HepG2 (cell line): ENCODE results near the gene MYL4. TPM values are rescaled to one million over a fixed set of nuclear protein-coding genes. Genes with fewer than 3 reads are reported as not detected.

Experiments used
- ATAC-seq: fragments of 200-7000 bp; cut with Tn5 transposase; 3 replicates; pipeline ENCODE4 v1.9.1; 2020; ENCODE audit warnings: mild to moderate bottlenecking, moderate library complexity
- BruUV-seq: library from RNA; stranded (reverse); fragments of 400-500 nt; replicated peaks from 2 replicates; lab custom pipeline; 2021; lab: Mats Ljungman, UMichigan
- CTCF ChIA-PET: fragments of 300-600 bp; formaldehyde crosslinking; extraction: SDS; loops from one replicate; lab custom pipeline; 2021; ENCODE audit warnings: low total read pairs, inconsistent platforms, low intra/inter-chr PET ratio; lab: Yijun Ruan, JAX
- POLR2A ChIA-PET: fragments of 350-600 bp; sonication (Branson Sonifier 250); formaldehyde crosslinking; loops from one replicate; lab custom pipeline; 2020; ENCODE audit warnings: antibody characterized with exemption, inconsistent platforms; lab: Yijun Ruan, JAX
- DNase-seq: peaks from one replicate; pipeline ENCODE4 v3.0.0-alpha.2; 2015; ENCODE audit warnings: low spot score
- FAIRE-seq: peaks from 3 replicates; lab custom pipeline; 2011; peaks lifted over from hg19 to GRCh38; lab: Jason Lieb, UNC
- H2AFZ ChIP-seq: one replicate; pipeline ENCODE4 v1.6.1; 2011; ENCODE audit warnings: low read length, inconsistent platforms
- H3K27ac ChIP-seq: fragments of 300-600 bp; 3 replicates; pipeline ENCODE4 v1.8.0; 2011; ENCODE audit warnings: mixed run types, mild to moderate bottlenecking, mixed read lengths, low read length, inconsistent platforms; ENCODE audit not compliant: insufficient read depth; ENCODE audit errors: extremely low read length
- H3K27me3 ChIP-seq, 2 experiments: fragments of 200-600 bp in 1 of 2; 2 replicates in 1 of 2; 3 replicates in 1 of 2; pipeline versions ENCODE4 v1.6.0 to v1.8.0; 2011; ENCODE audit warnings: low read length in 2 of 2, mild to moderate bottlenecking in 2 of 2, moderate library complexity in 2 of 2, inconsistent platforms in 1 of 2; ENCODE audit not compliant: insufficient read depth in 2 of 2, control insufficient read depth in 1 of 2
- H3K36me3 ChIP-seq, 2 experiments: fragments of 200-600 bp in 1 of 2; replicated peaks in 1 of 2; 2 replicates in 1 of 2; 3 replicates in 1 of 2; pipeline versions ENCODE4 v1.5.1 to v1.8.0; 2011; ENCODE audit warnings: low read length in 2 of 2, inconsistent platforms in 1 of 2; ENCODE audit not compliant: insufficient read depth in 2 of 2, control insufficient read depth in 1 of 2
- H3K4me1 ChIP-seq: 2 replicates; pipeline ENCODE4 v1.5.1; 2012; ENCODE audit warnings: low read length, inconsistent platforms; ENCODE audit not compliant: insufficient read depth
- H3K4me2 ChIP-seq: 2 replicates; pipeline ENCODE4 v1.6.0; 2011; ENCODE audit warnings: low read depth, low read length, inconsistent platforms
- H3K4me3 ChIP-seq, 3 experiments: fragments of 200-600 bp in 1 of 3; sonication (generic), shearing (Covaris generic) in 1 of 3; replicated peaks in 1 of 3; 2 replicates each; pipeline ENCODE4 v1.5.1; 2011 to 2016; ENCODE audit warnings: low read length in 3 of 3, inconsistent platforms in 2 of 3, low read depth in 2 of 3, mild to moderate bottlenecking in 2 of 3, control low read depth in 1 of 3, mixed read lengths in 1 of 3; ENCODE audit not compliant: insufficient read depth in 1 of 3
- H3K79me2 ChIP-seq: one replicate; pipeline ENCODE4 v1.6.1; 2011; ENCODE audit warnings: low read length, inconsistent platforms; ENCODE audit not compliant: insufficient read depth
- H3K9ac ChIP-seq: 2 replicates; pipeline ENCODE4 v1.6.0; 2011; ENCODE audit warnings: mild to moderate bottlenecking, low read depth, low read length, inconsistent platforms; ENCODE audit not compliant: insufficient read depth
- H3K9me3 ChIP-seq: 2 replicates; pipeline ENCODE4 v1.5.1; 2012; ENCODE audit warnings: mild to moderate bottlenecking, low read length
- H4K20me1 ChIP-seq: 2 replicates; pipeline ENCODE4 v1.6.0; 2011; ENCODE audit warnings: inconsistent platforms, mild to moderate bottlenecking, low read length, moderate library complexity; ENCODE audit not compliant: insufficient read depth
- CBX5 ChIP-seq: sonication (generic); formaldehyde crosslinking; IDR thresholded peaks from 2 replicates; pipeline ENCODE4 v1.4.0; 2020; ENCODE audit warnings: missing genetic modification reagents, borderline replicate concordance
- CREB1 ChIP-seq, 2 experiments: fragments of 450-650 bp in 1 of 2; IDR thresholded peaks; 2 replicates each; pipeline ENCODE4 v1.6.1; 2016 to 2017; ENCODE audit warnings: control low read depth in 1 of 2, mild to moderate bottlenecking in 1 of 2, missing compliant biosample characterization in 1 of 2, missing genetic modification characterization in 1 of 2
- IRF2 ChIP-seq: IDR thresholded peaks from 2 replicates; pipeline ENCODE4 v1.6.1; 2018; ENCODE audit warnings: missing genetic modification reagents, missing compliant biosample characterization
- KDM3A ChIP-seq: IDR thresholded peaks from 2 replicates; pipeline ENCODE4 v1.6.1; 2018; ENCODE audit warnings: low read depth, missing compliant biosample characterization
- MBD4 ChIP-seq: IDR thresholded peaks from 2 replicates; pipeline ENCODE4 v1.6.1; 2012; ENCODE audit warnings: low read length, inconsistent platforms, borderline replicate concordance
- NFE2 ChIP-seq: sonication (generic); formaldehyde crosslinking; IDR thresholded peaks from 2 replicates; pipeline ENCODE4 v1.4.0; 2020; ENCODE audit warnings: missing genetic modification reagents
- PTBP1 ChIP-seq: fragments of 200-400 bp; formaldehyde crosslinking; IDR thresholded peaks from 2 replicates; pipeline ENCODE4 v1.6.1; 2018; ENCODE audit warnings: low read length, low read depth; ENCODE audit not compliant: poor library complexity, severe bottlenecking
- RFX3 ChIP-seq: IDR thresholded peaks from 2 replicates; pipeline ENCODE4 v1.6.1; 2016; ENCODE audit warnings: missing biosample characterization, missing genetic modification reagents
- SP4 ChIP-seq: sonication (generic); formaldehyde crosslinking; IDR thresholded peaks from 2 replicates; pipeline ENCODE4 v1.8.1; 2023; ENCODE audit warnings: mild to moderate bottlenecking, missing genetic modification reagents
- STAT5B ChIP-seq: sonication (generic); formaldehyde crosslinking; IDR thresholded peaks from 2 replicates; pipeline ENCODE4 v1.4.0; 2020; ENCODE audit warnings: missing genetic modification reagents
- ZNF589 ChIP-seq: sonication (generic); formaldehyde crosslinking; conservative IDR thresholded peaks from 2 replicates; pipeline ENCODE4 v1.8.0; 2022; ENCODE audit warnings: mild to moderate bottlenecking, moderate library complexity, missing genetic modification reagents
- ZNF75D ChIP-seq: sonication (generic); formaldehyde crosslinking; IDR thresholded peaks from 2 replicates; pipeline ENCODE4 v1.8.1; 2023; ENCODE audit warnings: missing genetic modification reagents, mild to moderate bottlenecking, borderline replicate concordance
- WGBS: methylation state at CpG from one replicate; pipeline ENCODE4 v1.1.6; 2017; ENCODE audit warnings: low lambda C conversion rate; 5-methylcytosine and 5-hydroxymethylcytosine counted together
- in situ Hi-C: cut with HindIII; loops from 2 replicates; pipeline ENCODE4 v1.10.0; 2017; ENCODE audit warnings: low pct_unique_long_range_greater_than_20kb; ENCODE audit not compliant: extremely low pct_ligation_motif_present
- intact Hi-C: fragments of 100-400 bp; cut with micrococcal nuclease; formaldehyde crosslinking; loops from one replicate; pipeline ENCODE4 v1.10.0; 2022; ENCODE audit not compliant: unreplicated experiment
- polyA plus RNA-seq, 8 experiments: library from polyadenylated mRNA; depleted of rRNA in 3 of 8; stranded (reverse) in 7 of 8; unstranded in 1 of 8; fragments of >200 nt; fragmentation: Illumina TruSeq in 4 of 8; extraction: Trizol in 4 of 8; gene quantifications; 2 replicates each; pipeline versions ENCODE4 v1.2.1 to v1.2.3, GENCODE V29; 2011 to 2016; ENCODE audit warnings: low read depth in 4 of 8, missing spikeins in 1 of 8, mixed read lengths in 1 of 8; ENCODE audit not compliant: insufficient read depth in 1 of 8
- total RNA-seq, 5 experiments: library from RNA; depleted of rRNA; stranded (reverse); fragments of >200 nt; fragmentation: Illumina TruSeq; extraction: Trizol; gene quantifications; 2 replicates each; pipeline ENCODE4 v1.2.3, GENCODE V29; 2016; ENCODE audit warnings: low read depth in 1 of 5
- TF ChIP-seq, protein P1 (sequence below): IDR thresholded peaks from 2 replicates; pipeline ENCODE4 v1.4.0; 2020; ENCODE audit warnings: mild to moderate bottlenecking, missing genetic modification reagents
- TF ChIP-seq, protein P2 (sequence below): sonication (generic); IDR thresholded peaks from 2 replicates; pipeline ENCODE4 v1.6.1; 2016; ENCODE audit warnings: low read depth, borderline replicate concordance

The MYL4 gene
- total and polyA plus RNA-seq, 2 of the 13 experiments (the other 11 are each of a cell fraction or from before 2014, with no cell fraction given), result not detected

- H3K27me3 ChIP-seq, result peaks cover 7 to 32% of the 10 kb centered on the region in 2 experiments; a peak in 3 of 5 replicates
- H3K9me3 ChIP-seq, result peaks cover 9% of the 10 kb centered on the region; the same call in 1 of the 2 replicates
- ChIA-PET CTCF (no interaction called here), POLR2A (no interaction called here)
- no peaks in the 10 kb centered on the region for H3K36me3 ChIP-seq
- H4K20me1 ChIP-seq, result no peaks in the 10 kb centered on the region
- no peak overlapping the region for H3K4me3 ChIP-seq
- no peak overlapping the region for H3K4me2 ChIP-seq
- no peak overlapping the region for H3K27ac ChIP-seq
- intact Hi-C loops, result loop anchor here (10.0 kb wide), 1 partner anchor 393 kb away; no protein-coding TSS in a partner anchor
- no peak for FAIRE-seq
- H3K9ac ChIP-seq, result no peak overlapping the region
- 50% methylated on average over 4 of the region's 4 CpGs for WGBS
- no TSS peak for BruUV-seq
- no peaks in the 10 kb centered on the region for H3K79me2 ChIP-seq
- no peak for TF ChIP-seq SP4
- TF ChIP-seq RFX3 (CRISPR knock-in tag), result no peak
- TF ChIP-seq KDM3A (CRISPR knock-in tag), result no peak
- no peak for TF ChIP-seq ZNF75D (CRISPR knock-in tag)
- in situ Hi-C loops, result no loop called here
- no peak for DNase-seq
- peaks cover 24% of the 10 kb centered on the region for H3K4me1 ChIP-seq
- ATAC-seq, result no peak
- no peak overlapping the region for H2AFZ ChIP-seq
Measured at GRCh38 chr17:47222047-47222446, 12.9 kb downstream of the MYL4 start.

GRCh38 chr17:47223007-47223406, 13.9 kb downstream of the MYL4 start:
- 33% methylated on average over 3 of the region's 3 CpGs for WGBS
- in situ Hi-C loops, result no loop called here
- intact Hi-C loops, result loop anchor here (10.0 kb wide), 1 partner anchor 392 kb away; no protein-coding TSS in a partner anchor
- Histone ChIP-seq H3K4me2 (0 out of 2 replicates have a peak overlapping the region, but pooled peaks have one; percentile 0), H3K27me3 (peaks cover 7 to 32% of the 10 kb centered on the region in 2 experiments; a peak in 3 of 5 replicates), H3K27ac (no peak overlapping the region), H4K20me1 (no peaks in the 10 kb centered on the region), H2AFZ (no peak overlapping the region), H3K9me3 (peaks cover 9% of the 10 kb centered on the region; the same call in 1 of the 2 replicates), H3K36me3 (no peaks in the 10 kb centered on the region), H3K4me1 (peaks cover 24% of the 10 kb centered on the region), H3K9ac (no peak overlapping the region), H3K4me3 (no peak overlapping the region), H3K79me2 (no peaks in the 10 kb centered on the region)
- ATAC-seq (peak; percentile 16; the same call in 2 of the 3 replicates), FAIRE-seq (no peak), DNase-seq (no peak)
- ChIA-PET CTCF (no interaction called here), POLR2A (interaction anchor here (1.0 kb wide), 1 partner anchor 10 kb away, joined by 3 read pairs; no protein-coding TSS in a partner anchor)
- no TSS peak for BruUV-seq
- TF ChIP-seq, protein P1, sequence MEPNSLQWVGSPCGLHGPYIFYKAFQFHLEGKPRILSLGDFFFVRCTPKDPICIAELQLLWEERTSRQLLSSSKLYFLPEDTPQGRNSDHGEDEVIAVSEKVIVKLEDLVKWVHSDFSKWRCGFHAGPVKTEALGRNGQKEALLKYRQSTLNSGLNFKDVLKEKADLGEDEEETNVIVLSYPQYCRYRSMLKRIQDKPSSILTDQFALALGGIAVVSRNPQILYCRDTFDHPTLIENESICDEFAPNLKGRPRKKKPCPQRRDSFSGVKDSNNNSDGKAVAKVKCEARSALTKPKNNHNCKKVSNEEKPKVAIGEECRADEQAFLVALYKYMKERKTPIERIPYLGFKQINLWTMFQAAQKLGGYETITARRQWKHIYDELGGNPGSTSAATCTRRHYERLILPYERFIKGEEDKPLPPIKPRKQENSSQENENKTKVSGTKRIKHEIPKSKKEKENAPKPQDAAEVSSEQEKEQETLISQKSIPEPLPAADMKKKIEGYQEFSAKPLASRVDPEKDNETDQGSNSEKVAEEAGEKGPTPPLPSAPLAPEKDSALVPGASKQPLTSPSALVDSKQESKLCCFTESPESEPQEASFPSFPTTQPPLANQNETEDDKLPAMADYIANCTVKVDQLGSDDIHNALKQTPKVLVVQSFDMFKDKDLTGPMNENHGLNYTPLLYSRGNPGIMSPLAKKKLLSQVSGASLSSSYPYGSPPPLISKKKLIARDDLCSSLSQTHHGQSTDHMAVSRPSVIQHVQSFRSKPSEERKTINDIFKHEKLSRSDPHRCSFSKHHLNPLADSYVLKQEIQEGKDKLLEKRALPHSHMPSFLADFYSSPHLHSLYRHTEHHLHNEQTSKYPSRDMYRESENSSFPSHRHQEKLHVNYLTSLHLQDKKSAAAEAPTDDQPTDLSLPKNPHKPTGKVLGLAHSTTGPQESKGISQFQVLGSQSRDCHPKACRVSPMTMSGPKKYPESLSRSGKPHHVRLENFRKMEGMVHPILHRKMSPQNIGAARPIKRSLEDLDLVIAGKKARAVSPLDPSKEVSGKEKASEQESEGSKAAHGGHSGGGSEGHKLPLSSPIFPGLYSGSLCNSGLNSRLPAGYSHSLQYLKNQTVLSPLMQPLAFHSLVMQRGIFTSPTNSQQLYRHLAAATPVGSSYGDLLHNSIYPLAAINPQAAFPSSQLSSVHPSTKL (CRISPR knock-in tag), result no peak
- TF ChIP-seq IRF2, result no peak
- TF ChIP-seq MBD4, result no peak
- no peak for TF ChIP-seq CREB1 (IDR thresholded peaks at IDR 0.05)
- TF ChIP-seq CREB1 (CRISPR knock-in tag; IDR thresholded peaks at IDR 0.05), result no peak
- TF ChIP-seq CBX5 (CRISPR knock-in tag), result no peak
- TF ChIP-seq PTBP1, result no peak
- TF ChIP-seq ZNF589 (CRISPR knock-in tag), result no peak
- TF ChIP-seq, protein P2, sequence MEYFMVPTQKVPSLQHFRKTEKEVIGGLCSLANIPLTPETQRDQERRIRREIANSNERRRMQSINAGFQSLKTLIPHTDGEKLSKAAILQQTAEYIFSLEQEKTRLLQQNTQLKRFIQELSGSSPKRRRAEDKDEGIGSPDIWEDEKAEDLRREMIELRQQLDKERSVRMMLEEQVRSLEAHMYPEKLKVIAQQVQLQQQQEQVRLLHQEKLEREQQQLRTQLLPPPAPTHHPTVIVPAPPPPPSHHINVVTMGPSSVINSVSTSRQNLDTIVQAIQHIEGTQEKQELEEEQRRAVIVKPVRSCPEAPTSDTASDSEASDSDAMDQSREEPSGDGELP, result no peak
- no peak for TF ChIP-seq NFE2 (CRISPR knock-in tag)
- no peak for TF ChIP-seq STAT5B
